Activated T-helper 1 cell treated with anti-CD3 and anti-CD28 coated beads, Interleukin-12 subunit alpha, Interleukin-12 subunit beta, Interleukin-2, Interleukin-4 antibody, amounts not matched to agents 30 ng/mL and 10 ng/mL and 1 ng/mL, durations not matched to agents 14 hours and 24 hours and 36 hours (primary cell): ENCODE measurements around the gene FUS. TPM values are rescaled to one million over a fixed set of nuclear protein-coding genes. Genes with fewer than 3 reads are reported as not detected.

Experiments used
- DNase-seq: peaks from one replicate; pipeline ENCODE4 v3.0.0; 2021; ENCODE audit warnings: low spot score
- H3K27ac Mint-ChIP-seq: one replicate; pipeline ENCODE4 v1.8.0; 2021; ENCODE audit warnings: mild to moderate bottlenecking, mixed read lengths
- H3K27me3 Mint-ChIP-seq: one replicate; pipeline ENCODE4 v1.8.0; 2022; ENCODE audit warnings: mild to moderate bottlenecking, moderate library complexity, mixed read lengths; ENCODE audit not compliant: insufficient read depth
- H3K36me3 Mint-ChIP-seq: one replicate; pipeline ENCODE4 v1.8.0; 2021; ENCODE audit warnings: low read depth, mixed read lengths
- H3K4me1 Mint-ChIP-seq: one replicate; pipeline ENCODE4 v1.8.0; 2021; ENCODE audit warnings: low read depth, mixed read lengths
- H3K4me3 Mint-ChIP-seq: one replicate; pipeline ENCODE4 v1.8.0; 2021; ENCODE audit warnings: mild to moderate bottlenecking, moderate library complexity, mixed read lengths
- H3K9me3 Mint-ChIP-seq: one replicate; pipeline ENCODE4 v1.8.0; 2021; ENCODE audit warnings: mixed read lengths
- intact Hi-C: fragments of 100-400 bp; cut with micrococcal nuclease; formaldehyde crosslinking; loops from one replicate; pipeline ENCODE4 v1.15.1; 2024
- total RNA-seq: library from RNA; stranded (reverse); gene quantifications from 2 replicates; pipeline ENCODE4 v1.2.3, GENCODE V29; 2022

Gene FUS
- total RNA-seq, 1 donor from 2014 or later, result 950 TPM

DNA sequence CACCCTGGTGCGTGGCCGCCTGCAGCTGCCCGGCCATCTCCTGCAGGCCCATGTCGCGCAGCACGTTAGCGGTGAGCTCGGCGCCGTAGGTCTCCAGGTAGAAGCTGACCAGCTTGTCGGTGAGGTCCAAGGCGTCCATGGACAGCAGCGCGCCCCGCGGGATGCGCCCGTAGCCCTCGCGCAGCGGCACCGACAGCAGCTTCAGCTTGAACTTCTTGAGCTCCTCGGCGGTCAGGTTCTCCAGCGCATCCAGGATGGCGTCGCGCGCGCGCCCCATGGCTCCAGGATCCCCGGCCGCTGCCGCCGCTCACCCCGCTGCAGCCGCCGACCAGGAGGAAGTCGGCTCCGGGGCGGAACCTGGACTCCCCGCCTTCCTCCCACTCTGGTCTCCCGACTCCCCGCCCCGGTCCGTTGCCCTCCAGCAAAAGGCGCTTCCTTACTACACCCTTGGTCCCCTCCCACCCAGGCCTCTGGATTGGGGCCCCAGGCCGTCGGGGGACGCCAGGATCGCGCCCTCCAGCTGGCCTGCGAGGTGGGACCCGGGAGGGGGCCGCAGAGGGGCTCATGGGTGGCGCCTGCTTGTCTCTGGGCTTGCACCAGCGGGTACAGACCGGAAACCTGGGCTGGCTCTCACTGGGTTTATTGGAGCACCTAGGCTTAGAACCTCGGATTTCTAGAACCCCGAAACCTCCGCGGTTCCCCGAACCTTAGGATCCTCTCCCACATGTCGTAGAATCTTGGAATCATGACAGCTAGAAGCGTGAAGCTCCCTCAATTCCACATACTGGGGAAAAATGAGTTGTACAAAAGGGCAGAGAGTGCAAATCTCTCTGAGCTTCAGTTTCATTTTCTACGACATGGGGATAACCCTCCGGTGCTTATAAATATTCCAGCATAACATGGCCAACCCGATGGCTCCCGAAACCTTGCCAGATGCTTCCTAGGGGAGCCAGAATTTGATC is 22.8 kb downstream of the FUS start, which contains the start of gene PYCARD:
PYCARD (minus strand) TSS at position 347 of the 962 bp plus-strand sequence; CDS start at position 277, 70 bp downstream.
- H3K4me3 Mint-ChIP-seq, result peak within 1 kb of the TSS; percentile 85
- peaks cover 55% of the 10 kb centered on the region for H3K4me1 Mint-ChIP-seq
- H3K36me3 Mint-ChIP-seq, result peaks cover 16% of the 10 kb centered on the region
- intact Hi-C loops, result loop anchor here (5.0 kb wide), 2 partner anchors 155 to 665 kb away; partner anchors contain the start of gene ITGAX
- H3K27ac Mint-ChIP-seq, result peak within 1 kb of the TSS; percentile 80
- no peaks in the 10 kb centered on the region for H3K9me3 Mint-ChIP-seq
- peaks cover 5% of the 10 kb centered on the region for H3K27me3 Mint-ChIP-seq
- no peak for DNase-seq

DNA sequence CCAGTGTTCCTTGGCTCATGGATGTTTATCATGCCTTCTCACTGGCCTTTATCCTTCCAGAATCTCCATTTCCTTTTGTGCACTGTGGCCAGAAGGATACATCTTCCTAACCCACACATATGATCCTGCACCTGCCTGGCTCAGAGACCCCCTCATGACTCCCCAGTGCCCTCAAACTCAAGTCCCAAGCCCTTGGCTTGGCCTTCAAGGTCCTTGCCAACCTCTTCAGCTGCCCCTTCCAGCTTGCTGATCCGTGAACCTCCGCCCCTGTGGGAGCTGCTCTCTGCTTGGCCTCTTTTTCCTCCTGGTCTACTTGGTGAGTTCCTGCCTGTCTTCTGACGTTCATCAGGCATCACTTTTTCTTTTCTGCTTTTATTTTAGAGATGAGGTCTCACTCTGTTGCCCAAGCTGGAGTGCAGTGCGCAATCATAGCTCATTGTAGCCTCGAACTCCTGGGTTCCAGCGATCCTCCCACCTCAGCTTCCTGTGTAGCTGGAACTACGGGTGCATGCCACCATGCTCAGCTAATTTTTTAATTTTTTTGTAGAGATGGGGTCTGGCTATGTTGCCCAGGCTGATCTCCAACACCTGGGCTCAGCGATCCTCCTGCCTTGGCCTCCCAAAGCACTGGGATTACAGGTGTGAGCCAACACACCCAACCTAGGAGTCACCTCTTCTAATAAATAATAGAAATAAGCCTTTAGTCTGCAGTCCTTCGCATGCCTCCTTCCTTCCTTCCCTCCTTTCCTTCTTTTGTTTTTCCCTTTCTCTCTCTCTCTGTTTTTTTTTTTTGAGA is 25.1 kb downstream of the FUS start:
- DNase-seq, result no peak
- no peaks in the 10 kb centered on the region for H3K9me3 Mint-ChIP-seq
- intact Hi-C loops, result loop anchor here (5.0 kb wide), 2 partner anchors 152 to 662 kb away; partner anchors contain the start of gene ITGAX
- H3K4me3 Mint-ChIP-seq, result peak overlapping the region; percentile 23
- no peak overlapping the region for H3K27ac Mint-ChIP-seq
- peaks cover 8% of the 10 kb centered on the region for H3K36me3 Mint-ChIP-seq
- H3K27me3 Mint-ChIP-seq, result peaks cover 5% of the 10 kb centered on the region
- H3K4me1 Mint-ChIP-seq, result peaks cover 32% of the 10 kb centered on the region

DNA sequence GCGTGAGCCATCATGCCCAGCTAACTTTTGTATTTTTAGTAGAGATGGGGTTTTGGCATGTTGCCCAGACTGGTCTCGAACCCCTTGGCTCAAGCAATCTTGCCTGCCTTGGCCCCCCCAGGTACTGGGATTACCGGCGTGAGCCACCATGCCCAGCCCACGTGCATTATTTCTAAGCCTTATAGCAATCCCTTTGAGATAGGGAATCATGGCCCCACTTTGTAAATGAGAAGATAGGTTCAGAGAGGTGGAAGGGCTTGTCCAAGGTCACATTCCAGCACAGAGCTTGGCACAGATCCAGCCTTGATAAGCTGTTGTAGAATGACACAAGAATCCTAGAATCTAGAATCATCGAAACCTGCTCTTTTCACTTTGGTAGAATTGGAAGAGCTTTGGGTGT is 26.8 kb downstream of the FUS start:
- H3K27ac Mint-ChIP-seq, result no peak overlapping the region
- H3K9me3 Mint-ChIP-seq, result no peaks in the 10 kb centered on the region
- peaks cover 5% of the 10 kb centered on the region for H3K27me3 Mint-ChIP-seq
- intact Hi-C loops, result no loop called here
- peaks cover 24% of the 10 kb centered on the region for H3K4me1 Mint-ChIP-seq
- H3K36me3 Mint-ChIP-seq, result peaks cover 3% of the 10 kb centered on the region
- H3K4me3 Mint-ChIP-seq, result no peak overlapping the region
- DNase-seq, result no peak

DNA sequence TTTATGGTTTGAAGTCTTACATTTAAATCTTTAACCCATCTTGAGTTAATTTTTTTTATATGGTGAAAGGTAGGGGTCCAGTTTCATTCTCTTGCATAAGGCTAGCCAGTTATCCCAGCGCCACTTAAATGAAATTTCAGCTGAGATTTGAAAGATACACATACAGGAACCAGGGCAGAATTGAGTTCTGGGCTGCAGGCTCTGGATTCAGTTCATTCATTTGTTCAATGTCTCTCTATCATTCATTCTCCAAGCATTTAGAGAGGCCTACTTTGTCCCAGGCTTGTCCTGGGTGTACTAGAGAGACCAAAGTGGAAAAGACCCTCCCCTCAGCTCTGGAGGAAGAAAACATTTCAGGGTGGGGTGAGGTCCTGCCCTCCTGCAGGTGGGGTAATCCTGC is 33.4 kb downstream of the FUS start:
- DNase-seq, result no peak
- no peaks in the 10 kb centered on the region for H3K9me3 Mint-ChIP-seq
- no peak overlapping the region for H3K4me3 Mint-ChIP-seq
- H3K27ac Mint-ChIP-seq, result no peak overlapping the region
- H3K36me3 Mint-ChIP-seq, result peaks cover 2% of the 10 kb centered on the region
- peaks cover 23% of the 10 kb centered on the region for H3K4me1 Mint-ChIP-seq
- H3K27me3 Mint-ChIP-seq, result peaks cover 24% of the 10 kb centered on the region
- intact Hi-C loops, result no loop called here

DNA sequence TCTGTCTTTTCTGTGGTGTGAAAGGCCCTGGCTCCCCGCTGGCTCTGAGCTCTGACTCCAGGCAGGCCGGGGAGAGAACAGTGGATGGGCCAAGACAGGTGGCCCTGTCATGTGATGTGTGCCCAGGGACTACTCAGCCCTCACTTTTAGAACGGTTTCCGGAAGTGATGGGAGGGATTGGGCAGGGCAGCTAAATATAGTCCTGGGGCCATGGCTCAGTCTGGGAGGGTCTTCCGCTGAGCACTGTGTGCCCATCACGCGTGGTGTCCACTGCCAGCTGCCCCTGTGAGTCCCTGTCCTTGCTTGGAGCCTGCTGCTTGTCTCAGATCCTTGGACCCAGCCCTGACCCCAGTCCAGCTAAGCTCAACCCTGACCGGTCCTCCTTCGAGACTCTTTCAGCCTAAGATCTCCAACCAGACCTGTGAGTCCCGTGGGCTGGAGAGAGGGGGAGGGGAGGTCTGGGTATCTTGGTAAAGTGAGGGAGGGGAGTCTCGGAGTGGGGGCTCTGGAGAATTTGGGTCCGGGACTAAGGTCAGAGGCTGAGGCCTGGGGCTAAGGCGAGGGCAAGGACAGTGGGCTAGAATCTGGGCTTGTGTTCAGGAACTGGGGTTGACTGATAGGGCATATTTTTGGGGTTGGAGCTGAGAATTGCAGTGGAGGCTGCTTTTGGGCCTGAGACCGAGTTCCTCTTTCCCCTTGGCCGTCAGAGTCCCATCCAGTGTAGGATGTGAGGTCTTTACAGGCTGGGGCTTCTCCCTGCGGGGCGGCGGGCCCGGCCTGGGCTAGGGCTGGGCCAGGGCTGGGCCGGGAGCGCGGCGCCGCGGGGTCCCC is 34.2 kb downstream of the FUS start, which contains the start of gene TRIM72:
TRIM72 (plus strand) TSS at position 243 of the 831 bp plus-strand sequence. CDS start 620 bp downstream, outside the sequence.
- DNase-seq, result no peak
- H3K27ac Mint-ChIP-seq, result no peak within 1 kb of the TSS
- no peaks in the 10 kb centered on the region for H3K9me3 Mint-ChIP-seq
- peaks cover 30% of the 10 kb centered on the region for H3K27me3 Mint-ChIP-seq
- intact Hi-C loops, result no loop called here
- H3K4me1 Mint-ChIP-seq, result peaks cover 23% of the 10 kb centered on the region
- H3K4me3 Mint-ChIP-seq, result peak within 1 kb of the TSS; percentile 33
- H3K36me3 Mint-ChIP-seq, result peaks cover 2% of the 10 kb centered on the region

DNA sequence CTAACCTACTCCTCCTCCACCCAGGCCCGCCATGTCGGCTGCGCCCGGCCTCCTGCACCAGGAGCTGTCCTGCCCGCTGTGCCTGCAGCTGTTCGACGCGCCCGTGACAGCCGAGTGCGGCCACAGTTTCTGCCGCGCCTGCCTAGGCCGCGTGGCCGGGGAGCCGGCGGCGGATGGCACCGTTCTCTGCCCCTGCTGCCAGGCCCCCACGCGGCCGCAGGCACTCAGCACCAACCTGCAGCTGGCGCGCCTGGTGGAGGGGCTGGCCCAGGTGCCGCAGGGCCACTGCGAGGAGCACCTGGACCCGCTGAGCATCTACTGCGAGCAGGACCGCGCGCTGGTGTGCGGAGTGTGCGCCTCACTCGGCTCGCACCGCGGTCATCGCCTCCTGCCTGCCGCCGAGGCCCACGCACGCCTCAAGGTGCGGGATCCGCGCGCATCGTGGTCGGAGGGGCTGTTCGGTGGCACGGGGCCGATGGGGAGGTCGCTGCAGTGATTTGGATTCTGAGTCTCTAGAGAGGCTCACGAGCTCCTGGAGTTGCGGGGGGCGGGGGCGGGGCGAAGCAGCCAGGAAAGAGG is 34.9 kb downstream of the FUS start:
- Mint-ChIP-seq H3K4me3 (peak overlapping the region; percentile 33), H3K27ac (no peak overlapping the region), H3K27me3 (peaks cover 30% of the 10 kb centered on the region), H3K36me3 (peaks cover 2% of the 10 kb centered on the region), H3K9me3 (no peaks in the 10 kb centered on the region), H3K4me1 (peaks cover 23% of the 10 kb centered on the region)
- DNase-seq, result no peak
- intact Hi-C loops, result loop anchor here (5.0 kb wide), 2 partner anchors 118 to 228 kb away; partner anchors contain the start of gene ZNF843

DNA sequence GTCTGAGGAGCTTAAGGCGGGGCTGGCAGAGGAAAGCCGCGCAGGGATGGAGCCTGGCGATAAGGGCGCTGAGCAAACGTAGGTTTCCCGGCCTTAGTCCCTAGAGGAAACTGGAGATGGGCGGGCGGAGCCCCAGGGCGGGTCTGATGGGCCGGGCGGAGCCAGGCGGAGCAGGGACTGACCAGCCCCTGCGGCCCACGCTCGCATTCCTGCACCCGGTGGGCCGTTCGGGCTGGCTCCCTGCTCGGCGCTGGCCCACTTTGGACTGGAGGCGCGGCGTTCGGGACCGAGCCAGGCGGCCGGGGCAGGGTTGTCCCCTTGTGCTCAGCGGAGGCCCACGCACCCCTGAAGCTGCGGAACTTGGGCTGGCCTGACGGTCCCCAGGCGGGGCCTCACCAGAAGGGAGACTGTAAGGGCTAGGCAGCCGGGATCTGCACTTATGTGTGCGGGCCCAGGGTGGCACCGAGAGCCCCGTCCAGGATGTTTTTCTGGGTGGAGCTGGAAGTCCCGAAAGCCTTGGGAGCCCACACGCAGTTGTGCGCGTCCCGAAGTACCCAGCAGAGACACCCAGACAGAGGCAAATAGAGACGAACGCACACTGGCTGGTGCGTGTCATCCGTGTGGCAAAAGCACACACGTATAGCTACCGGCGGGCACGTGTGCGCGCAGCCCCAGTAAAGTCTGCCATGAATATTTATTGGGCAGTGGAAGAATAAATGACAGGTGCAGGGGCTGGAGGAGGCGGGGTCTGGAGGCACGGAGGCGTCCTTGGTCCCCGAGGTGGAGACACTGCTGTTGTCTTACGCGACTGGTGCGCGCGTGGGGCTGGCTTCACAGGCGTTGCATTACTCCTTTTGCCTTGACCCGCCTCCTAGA is 35.6 kb downstream of the FUS start:
- H3K4me3 Mint-ChIP-seq, result peak overlapping the region; percentile 74
- intact Hi-C loops, result loop anchor here (2.0 to 5.0 kb wide), 3 partner anchors 15 to 227 kb away; partner anchors contain the start of gene ZNF843
- H3K4me1 Mint-ChIP-seq, result peaks cover 23% of the 10 kb centered on the region
- no peak for DNase-seq
- no peak overlapping the region for H3K27ac Mint-ChIP-seq
- peaks cover 31% of the 10 kb centered on the region for H3K27me3 Mint-ChIP-seq
- H3K36me3 Mint-ChIP-seq, result peaks cover 2% of the 10 kb centered on the region
- H3K9me3 Mint-ChIP-seq, result no peaks in the 10 kb centered on the region

DNA sequence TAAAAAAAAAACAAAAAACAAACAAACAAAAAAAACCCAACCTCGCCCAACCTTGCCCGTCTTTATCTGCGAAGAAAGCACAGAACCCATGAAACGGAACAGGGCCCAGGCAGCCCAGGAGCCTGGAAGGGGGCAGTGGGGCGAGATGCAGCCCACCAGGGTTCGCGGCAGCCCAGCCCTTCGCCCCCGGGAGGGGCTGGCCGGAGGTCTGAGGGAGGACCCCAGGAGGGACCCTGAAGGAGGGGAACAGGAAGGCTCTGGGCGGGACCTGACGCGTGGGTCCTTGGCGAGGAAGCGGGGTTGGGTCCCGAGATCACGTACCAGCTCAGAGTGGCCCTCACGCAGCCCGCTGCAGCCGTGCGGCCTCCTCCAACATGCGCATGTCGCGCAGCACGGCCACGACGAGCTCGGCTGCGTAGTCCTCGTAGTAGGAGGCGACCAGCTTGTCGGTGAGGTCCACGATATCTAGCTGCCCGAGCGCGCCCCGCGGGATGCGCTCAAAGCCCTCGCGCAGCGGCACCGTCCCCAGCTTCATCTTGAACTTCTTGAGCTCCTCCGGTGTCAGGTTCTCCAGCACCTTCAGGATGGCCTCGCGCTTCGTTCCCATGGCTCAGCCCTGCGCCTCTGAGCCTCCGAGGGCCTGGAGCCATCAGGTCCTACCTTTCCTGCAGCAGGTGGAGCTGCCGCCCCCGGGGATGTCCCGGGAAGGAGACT is 36.6 kb downstream of the FUS start, which contains the start of gene PYDC1:
PYDC1 (minus strand) TSS at position 714 of the 714 bp plus-strand sequence; CDS start at position 607, 107 bp downstream.
- Mint-ChIP-seq H3K36me3 (peaks cover 2% of the 10 kb centered on the region), H3K4me3 (peak within 1 kb of the TSS; percentile 74), H3K4me1 (peaks cover 20% of the 10 kb centered on the region), H3K27me3 (peaks cover 41% of the 10 kb centered on the region), H3K27ac (no peak within 1 kb of the TSS), H3K9me3 (no peaks in the 10 kb centered on the region)
- DNase-seq, result no peak
- intact Hi-C loops, result loop anchor here (2.0 to 5.0 kb wide), 3 partner anchors 16 to 226 kb away; partner anchors contain the start of gene ZNF843

DNA sequence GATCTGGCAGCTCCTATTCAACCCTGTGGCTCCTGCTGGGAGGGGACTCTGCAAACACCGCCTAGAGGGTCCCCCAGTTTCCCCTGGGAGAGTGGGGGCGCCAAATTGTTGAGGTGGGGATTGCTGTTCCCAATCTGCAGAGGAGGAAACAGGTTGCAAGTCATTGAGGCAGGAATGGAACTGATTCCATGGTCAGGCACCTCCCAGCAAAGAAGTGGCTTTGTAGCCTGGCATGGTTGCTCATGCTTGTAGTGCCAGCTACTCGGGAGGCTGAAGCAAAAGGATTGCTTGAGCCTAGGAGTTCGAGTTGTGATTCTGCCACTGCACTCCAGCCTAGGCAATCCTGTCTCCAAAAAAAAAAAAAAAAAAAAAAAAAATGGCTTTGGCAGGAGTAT is 37.2 kb downstream of the FUS start:
- intact Hi-C loops, result loop anchor here (2.0 to 5.0 kb wide), 3 partner anchors 16 to 225 kb away; partner anchors contain the start of gene ZNF843
- DNase-seq, result no peak
- Mint-ChIP-seq H3K9me3 (no peaks in the 10 kb centered on the region), H3K36me3 (no peaks in the 10 kb centered on the region), H3K4me1 (peaks cover 14% of the 10 kb centered on the region), H3K4me3 (peak overlapping the region; percentile 62), H3K27me3 (peaks cover 46% of the 10 kb centered on the region), H3K27ac (no peak overlapping the region)

DNA sequence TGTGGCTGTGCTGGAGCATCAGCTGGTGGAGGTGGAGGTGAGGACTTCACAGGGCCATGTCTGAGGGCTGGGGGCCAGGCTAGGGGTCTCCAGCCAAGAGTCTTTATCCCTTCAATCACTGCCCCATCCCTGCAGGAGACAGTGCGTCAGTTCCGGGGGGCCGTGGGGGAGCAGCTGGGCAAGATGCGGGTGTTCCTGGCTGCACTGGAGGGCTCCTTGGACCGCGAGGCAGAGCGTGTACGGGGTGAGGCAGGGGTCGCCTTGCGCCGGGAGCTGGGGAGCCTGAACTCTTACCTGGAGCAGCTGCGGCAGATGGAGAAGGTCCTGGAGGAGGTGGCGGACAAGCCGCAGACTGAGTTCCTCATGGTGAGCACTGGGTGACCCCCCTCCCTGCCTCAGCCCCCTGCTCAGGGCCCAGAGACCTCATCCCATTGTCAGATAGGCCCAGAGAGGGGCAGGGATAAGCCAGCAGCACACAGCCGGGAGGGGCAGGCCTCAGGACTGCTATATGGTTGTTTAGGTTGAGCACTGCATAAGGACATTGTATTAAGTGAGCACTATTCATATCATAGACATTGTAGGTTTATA is 39.3 kb downstream of the FUS start:
- intact Hi-C loops, result loop anchor here (5.0 kb wide), 2 partner anchors 113 to 223 kb away; partner anchors contain the start of gene ZNF843

More for the DNA sequence above, 39.3 kb downstream of the FUS start:
- Mint-ChIP-seq H3K27me3 (peaks cover 47% of the 10 kb centered on the region), H3K4me3 (no peak overlapping the region), H3K4me1 (peaks cover 14% of the 10 kb centered on the region), H3K9me3 (no peaks in the 10 kb centered on the region), H3K36me3 (no peaks in the 10 kb centered on the region), H3K27ac (no peak overlapping the region)
- no peak for DNase-seq
